ENCODE measurements around the gene CUTA. TPM values are rescaled to one million over a fixed set of nuclear protein-coding genes. Genes with fewer than 3 reads are reported as not detected.
"Not testable (repeated sequence)": the region's sequence is repeated elsewhere in the genome, so short reads cannot be mapped to it uniquely, and the experiment has no call there.

The CUTA gene
- total RNA-seq, 1 donor from 2014 or later = 238 TPM

DNA sequence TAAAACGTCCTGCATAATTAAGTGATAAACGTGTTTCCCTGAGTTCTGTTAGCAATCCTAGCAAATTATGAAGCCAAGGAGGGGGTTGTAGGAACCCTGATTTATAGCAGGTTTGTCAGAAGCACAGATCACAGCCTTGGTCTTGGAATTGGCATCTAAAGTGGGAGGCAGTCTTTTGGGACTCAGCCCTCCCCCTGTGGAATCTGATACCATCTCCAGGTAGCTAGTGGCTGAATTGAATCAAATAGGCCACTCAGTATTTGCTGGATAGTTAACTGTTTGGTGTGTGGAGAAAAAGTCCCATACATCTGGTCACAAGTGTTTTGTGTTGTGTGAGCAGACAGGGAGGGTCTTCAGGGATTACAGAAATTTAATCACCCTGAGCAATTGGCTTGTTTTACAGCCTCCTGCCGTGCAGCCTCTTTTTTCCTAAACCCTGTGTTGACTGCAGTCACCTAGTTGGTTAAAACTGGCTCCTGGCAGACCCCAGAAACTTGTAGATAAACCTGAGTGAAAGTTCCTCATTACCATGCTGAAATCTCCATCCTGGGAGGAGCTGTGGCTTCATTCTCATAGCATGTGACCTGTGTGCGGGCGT is 45.3 kb downstream of the CUTA start:
- no peak for DNase-seq (ENCODE audit: low spot score)

DNA sequence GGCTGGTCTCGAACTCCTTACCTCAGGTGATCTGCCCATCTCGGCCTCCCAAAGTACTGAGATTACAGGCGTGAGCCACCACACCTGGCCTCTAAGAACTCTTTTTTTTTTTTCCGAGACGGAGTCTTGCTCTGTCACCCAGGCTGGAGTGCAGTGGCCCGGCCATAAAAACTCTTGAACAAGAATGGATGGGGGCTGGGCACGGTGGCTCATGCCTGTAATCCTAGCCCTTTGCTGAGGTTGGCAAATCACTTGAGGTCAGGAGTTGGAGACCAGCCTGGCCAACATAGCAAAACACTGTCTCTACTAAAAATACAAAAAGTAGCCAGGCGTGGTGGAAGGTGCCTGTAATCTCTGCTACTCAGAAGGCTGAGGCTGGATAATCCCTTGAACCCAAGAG is 46.0 kb downstream of the CUTA start:
- DNase-seq (ENCODE audit: low spot score) = not testable (repeated sequence)

DNA sequence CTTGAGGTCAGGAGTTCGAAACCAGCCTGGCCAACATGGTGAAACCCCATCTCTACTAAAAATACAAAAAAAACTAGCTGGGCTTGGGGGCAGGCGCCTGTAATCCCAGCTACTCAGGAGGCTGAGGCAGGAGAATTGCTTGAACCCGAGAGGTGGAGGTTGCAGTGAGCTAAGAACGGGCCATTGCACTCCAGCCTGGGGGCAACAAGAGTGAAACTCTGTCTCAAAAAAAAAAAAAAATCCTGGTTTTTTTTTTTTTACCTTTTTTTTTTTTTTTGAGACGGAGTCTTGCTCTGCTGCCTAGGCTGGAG is 50.2 kb downstream of the CUTA start:
- not testable (repeated sequence) for DNase-seq (ENCODE audit: low spot score)

DNA sequence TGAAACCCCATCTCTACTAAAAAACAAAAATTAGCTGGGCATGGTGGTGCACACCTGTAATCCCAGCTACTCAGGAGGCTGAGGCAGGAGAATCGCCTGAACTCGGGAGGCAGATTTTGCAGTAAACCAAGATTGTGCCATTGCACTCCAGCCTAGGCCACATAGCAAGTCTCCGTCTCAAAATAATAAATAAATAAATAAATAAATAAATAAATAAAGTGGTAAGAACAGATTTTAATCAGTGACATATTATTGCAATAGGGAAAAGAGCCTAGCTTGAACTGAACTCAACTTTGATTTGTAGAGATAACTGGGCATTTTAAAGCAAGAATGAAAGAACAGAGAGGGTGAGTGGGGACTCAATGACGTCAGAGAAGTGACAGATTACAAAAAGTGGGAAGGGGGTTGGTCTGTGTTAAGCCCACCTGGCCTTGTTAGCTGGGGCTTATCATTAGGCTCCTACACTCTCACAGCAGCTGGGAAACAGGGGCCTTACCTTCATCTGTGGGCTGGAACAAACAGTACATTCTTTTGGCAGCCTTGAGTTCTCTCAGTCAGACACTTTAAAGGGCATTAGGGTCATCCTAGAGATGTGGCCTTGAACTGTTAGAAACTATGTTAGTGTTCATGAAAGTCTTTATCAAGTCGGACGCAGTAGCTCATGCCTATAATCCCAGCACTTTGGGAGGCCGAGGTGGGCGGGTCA is 50.7 kb downstream of the CUTA start:
- no peak for DNase-seq (ENCODE audit: low spot score)

Other genes starting within 250 kb of the CUTA start
- 0.66 TPM for gene COL11A2, start 225.6 kb downstream of the CUTA start, total RNA-seq
- 56.8 TPM for gene RXRB, start 217.4 kb downstream of the CUTA start, total RNA-seq
- 120 TPM for gene SLC39A7, start 217.2 kb downstream of the CUTA start, total RNA-seq
- 13.6 TPM for gene HSD17B8, start 213.5 kb downstream of the CUTA start, total RNA-seq
- gene RING1, start 209.6 kb downstream of the CUTA start, total RNA-seq = 50.9 TPM
- gene VPS52, start 146.2 kb downstream of the CUTA start, total RNA-seq = 62.5 TPM
- 1,438 TPM for gene RPS18, start 146.0 kb downstream of the CUTA start, total RNA-seq
- gene B3GALT4, start 141.0 kb downstream of the CUTA start, total RNA-seq = 25.4 TPM
- gene WDR46, start 128.9 kb downstream of the CUTA start, total RNA-seq = 37.7 TPM
- 38.6 TPM for gene PFDN6, start 128.5 kb downstream of the CUTA start, total RNA-seq
- gene RGL2, start 119.2 kb downstream of the CUTA start, total RNA-seq = 158 TPM
- gene TAPBP, start 104.0 kb downstream of the CUTA start, total RNA-seq = 200 TPM
- gene ZBTB22, start 100.4 kb downstream of the CUTA start, total RNA-seq = 26.5 TPM
- 33.9 TPM for gene DAXX, start 95.1 kb downstream of the CUTA start, total RNA-seq
- gene KIFC1, start 26.3 kb downstream of the CUTA start, total RNA-seq = 2.1 TPM
- gene PHF1, start 7.1 kb downstream of the CUTA start, total RNA-seq = 82.3 TPM
- 31.0 TPM for gene SYNGAP1, start 2.0 kb upstream of the CUTA start, total RNA-seq
- gene ZBTB9, start 36.5 kb upstream of the CUTA start, total RNA-seq = 8.0 TPM
- gene BAK1, start 162.2 kb upstream of the CUTA start, total RNA-seq = 28.2 TPM
- gene ITPR3, start 203.2 kb upstream of the CUTA start, total RNA-seq = 104 TPM